SHP77 (cell line): ENCODE data around the gene MCAT.

ENCODE experiments used
- DNase-seq, 2 experiments: peaks; one replicate each; lab custom pipeline; 2025; lab: John Stamatoyannopoulos, UW

Gene MCAT

GRCh38 chr22:43173566-43173965 lies 30.4 kb upstream of the MCAT start:
- no peak for DNase-seq

- DNase-seq: no peak
Measured at GRCh38 chr22:43172191-43172590, 29.0 kb upstream of the MCAT start.

- no peak for DNase-seq
Measured at GRCh38 chr22:43171607-43172006, 28.4 kb upstream of the MCAT start.

GRCh38 chr22:43171019-43171491 lies 27.9 kb upstream of the MCAT start:
- no peak for DNase-seq

- DNase-seq: no peak
Measured at GRCh38 chr22:43170131-43170480, 26.9 kb upstream of the MCAT start.

GRCh38 chr22:43169310-43170130 lies 26.3 kb upstream of the MCAT start:
- DNase-seq: no peak

GRCh38 chr22:43168471-43169309 lies 25.5 kb upstream of the MCAT start:
- DNase-seq: no peak

- DNase-seq: no peak
Measured at GRCh38 chr22:43167001-43167589, 23.9 kb upstream of the MCAT start.

GRCh38 chr22:43166132-43166930 lies 23.1 kb upstream of the MCAT start:
- DNase-seq: no peak

- DNase-seq: no peak
Measured at GRCh38 chr22:43164636-43165035, 21.4 kb upstream of the MCAT start.

GRCh38 chr22:43163241-43163795 lies 20.1 kb upstream of the MCAT start:
- no peak for DNase-seq

- no peak for DNase-seq
Measured at GRCh38 chr22:43162412-43163150, 19.4 kb upstream of the MCAT start.

- no peak for DNase-seq
Measured at GRCh38 chr22:43160497-43161126, 17.4 kb upstream of the MCAT start.

- DNase-seq: peak in 1 of 2 experiments; percentile 17
Measured at GRCh38 chr22:43159484-43160178, 16.4 kb upstream of the MCAT start.

- no peak for DNase-seq
Measured at GRCh38 chr22:43158778-43159483, 15.7 kb upstream of the MCAT start.

- no peak for DNase-seq
Measured at GRCh38 chr22:43157874-43158546, 14.8 kb upstream of the MCAT start.

GRCh38 chr22:43156413-43156812 lies 13.2 kb upstream of the MCAT start:
- no peak for DNase-seq

GRCh38 chr22:43155789-43156188 lies 12.6 kb upstream of the MCAT start:
- DNase-seq: no peak
